ENCODE data around the gene PARD3B. TPM values are rescaled to one million over a fixed set of nuclear protein-coding genes. Genes with fewer than 3 reads are reported as not detected.

Gene PARD3B
- total and polyA plus RNA-seq, 2 donors (not counting 1 experiment from before 2014, with no cell fraction given) = 7.4 to 20.6 TPM

GRCh38 chr2:205311201-205311600 lies 765.9 kb downstream of the PARD3B start:
- H3K36me3 ChIP-seq (ENCODE audit: control insufficient read depth, insufficient read depth, low read length) = no peaks in the 10 kb centered on the region
- no peak overlapping the region for H3K9ac ChIP-seq (ENCODE audit: insufficient read depth, low read length)
- no peaks in the 10 kb centered on the region for H3K79me2 ChIP-seq (ENCODE audit: control insufficient read depth, insufficient read depth, low read length)
- H3K4me3 ChIP-seq (replicated peaks in 1 of 4; ENCODE audit: control extremely low read depth in 1 of 4, insufficient read depth in 1 of 4, low read depth in 3 of 4, low read length in 4 of 4) = no peak overlapping the region
- H3K9me3 ChIP-seq (ENCODE audit: control insufficient read depth, insufficient read depth, low read depth, low read length) = no peaks in the 10 kb centered on the region
- no peaks in the 10 kb centered on the region for H4K20me1 ChIP-seq (ENCODE audit: control insufficient read depth, extremely low read depth, insufficient read depth, low read length)
- H2AFZ ChIP-seq (ENCODE audit: low read length) = no peak overlapping the region
- H3K27ac ChIP-seq (ENCODE audit: insufficient read depth, low read length) = no peak overlapping the region
- no peaks in the 10 kb centered on the region for H3K27me3 ChIP-seq (ENCODE audit: control insufficient read depth, insufficient read depth, low read length)
- no peak for TF ChIP-seq EZH2 (IDR thresholded peaks at IDR 0.05; ENCODE audit: low read length, missing control alignments)
- TF ChIP-seq CTCF (conservative IDR thresholded peaks at IDR 0.05 in 1 of 2, IDR thresholded peaks at IDR 0.05 in 1 of 2; ENCODE audit: low read depth in 1 of 2, low read length in 2 of 2) = no peak
- H3K4me1 ChIP-seq (ENCODE audit: control insufficient read depth, extremely low read depth, insufficient read depth, low read length) = no peaks in the 10 kb centered on the region
- DNase-seq (ENCODE audit: low read depth in 2 of 2) = peak in 1 of 2 donors; percentile 42
- no peak overlapping the region for H3K4me2 ChIP-seq (ENCODE audit: extremely low read depth, insufficient read depth, low read length)

- Histone ChIP-seq H3K27ac (ENCODE audit: insufficient read depth, low read length) (no peak overlapping the region), H3K36me3 (ENCODE audit: control insufficient read depth, insufficient read depth, low read length) (no peaks in the 10 kb centered on the region), H3K9ac (ENCODE audit: insufficient read depth, low read length) (no peak overlapping the region), H2AFZ (ENCODE audit: low read length) (no peak overlapping the region), H3K4me3 (replicated peaks in 1 of 4; ENCODE audit: control extremely low read depth in 1 of 4, insufficient read depth in 1 of 4, low read depth in 3 of 4, low read length in 4 of 4) (no peak overlapping the region), H3K4me2 (ENCODE audit: extremely low read depth, insufficient read depth, low read length) (no peak overlapping the region), H3K27me3 (ENCODE audit: control insufficient read depth, insufficient read depth, low read length) (no peaks in the 10 kb centered on the region), H3K4me1 (ENCODE audit: control insufficient read depth, extremely low read depth, insufficient read depth, low read length) (no peaks in the 10 kb centered on the region), H3K9me3 (ENCODE audit: control insufficient read depth, insufficient read depth, low read depth, low read length) (no peaks in the 10 kb centered on the region), H4K20me1 (ENCODE audit: control insufficient read depth, extremely low read depth, insufficient read depth, low read length) (no peaks in the 10 kb centered on the region), H3K79me2 (ENCODE audit: control insufficient read depth, insufficient read depth, low read length) (no peaks in the 10 kb centered on the region)
- DNase-seq (ENCODE audit: low read depth in 2 of 2) = peak in 1 of 2 donors; percentile 71
- TF ChIP-seq EZH2 (IDR thresholded peaks at IDR 0.05; ENCODE audit: low read length, missing control alignments) (no peak), CTCF (conservative IDR thresholded peaks at IDR 0.05 in 1 of 2, IDR thresholded peaks at IDR 0.05 in 1 of 2; ENCODE audit: low read depth in 1 of 2, low read length in 2 of 2) (no peak)
Measured at GRCh38 chr2:205321231-205321630, 776.0 kb downstream of the PARD3B start.

GRCh38 chr2:205323929-205324328 lies 778.7 kb downstream of the PARD3B start:
- TF ChIP-seq CTCF (conservative IDR thresholded peaks at IDR 0.05 in 1 of 2, IDR thresholded peaks at IDR 0.05 in 1 of 2; ENCODE audit: low read depth in 1 of 2, low read length in 2 of 2) (peak; percentile 33 to 55), EZH2 (IDR thresholded peaks at IDR 0.05; ENCODE audit: low read length, missing control alignments) (no peak)
- Histone ChIP-seq H3K27me3 (ENCODE audit: control insufficient read depth, insufficient read depth, low read length) (no peaks in the 10 kb centered on the region), H3K27ac (ENCODE audit: insufficient read depth, low read length) (no peak overlapping the region), H2AFZ (ENCODE audit: low read length) (no peak overlapping the region), H3K4me3 (replicated peaks in 1 of 4; ENCODE audit: control extremely low read depth in 1 of 4, insufficient read depth in 1 of 4, low read depth in 3 of 4, low read length in 4 of 4) (no peak overlapping the region), H4K20me1 (ENCODE audit: control insufficient read depth, extremely low read depth, insufficient read depth, low read length) (no peaks in the 10 kb centered on the region), H3K4me2 (ENCODE audit: extremely low read depth, insufficient read depth, low read length) (no peak overlapping the region), H3K9me3 (ENCODE audit: control insufficient read depth, insufficient read depth, low read depth, low read length) (no peaks in the 10 kb centered on the region), H3K4me1 (ENCODE audit: control insufficient read depth, extremely low read depth, insufficient read depth, low read length) (no peaks in the 10 kb centered on the region), H3K79me2 (ENCODE audit: control insufficient read depth, insufficient read depth, low read length) (no peaks in the 10 kb centered on the region), H3K36me3 (ENCODE audit: control insufficient read depth, insufficient read depth, low read length) (no peaks in the 10 kb centered on the region), H3K9ac (ENCODE audit: insufficient read depth, low read length) (no peak overlapping the region)
- peak in 1 of 2 donors; percentile 19 for DNase-seq (ENCODE audit: low read depth in 2 of 2)

All from fibroblast of lung (primary cell).